GM21619 (cell line): ENCODE results near the gene FHIT.
"Not testable (repeated sequence)": the region's sequence is repeated elsewhere in the genome, so short reads cannot be mapped to it uniquely, and the experiment has no call there.

Experiments used
- ATAC-seq: cut with Tn5 transposase; IDR thresholded peaks from one replicate; pipeline ENCODE4 v1.9.1; 2021; ENCODE audit not compliant: unreplicated experiment

Gene FHIT

DNA sequence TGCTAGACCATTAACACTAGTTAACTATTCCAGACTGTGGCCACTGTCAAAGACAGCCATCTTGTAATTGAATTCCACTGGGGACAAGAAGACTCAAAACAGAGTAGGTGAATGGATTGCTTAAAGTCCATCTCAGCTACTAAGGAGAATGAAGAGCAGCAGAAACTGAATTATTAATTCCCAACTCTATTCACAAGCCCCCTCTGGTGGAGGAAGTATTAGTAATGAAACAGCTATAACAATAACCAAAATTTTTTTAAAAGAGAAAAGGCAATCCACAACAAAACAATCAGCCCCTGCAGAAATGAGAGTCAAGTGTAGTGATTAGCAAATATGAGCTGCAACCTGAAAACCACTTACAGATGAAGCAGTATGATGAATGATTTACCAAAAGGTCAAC is 302.8 kb downstream of the FHIT start:
- ATAC-seq, result no peak

DNA sequence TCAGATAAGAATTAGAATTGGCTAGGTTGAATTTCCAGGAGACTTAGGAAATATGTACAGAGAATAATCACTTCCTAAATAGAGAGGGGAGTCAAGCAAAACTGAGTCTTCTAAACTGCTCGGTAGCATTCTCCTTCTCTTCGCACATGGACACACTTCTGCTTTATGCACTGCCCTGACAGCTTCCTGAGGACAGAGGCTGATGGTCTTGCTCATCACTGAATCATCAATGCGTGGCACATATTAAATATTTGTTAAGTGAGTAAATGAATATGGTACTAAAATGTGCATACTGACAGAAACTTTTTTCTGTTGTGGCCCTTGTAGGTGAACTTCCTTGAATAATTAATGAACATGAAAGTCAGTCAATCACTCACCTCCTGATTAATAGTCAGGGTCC is 315.5 kb downstream of the FHIT start:
- ATAC-seq, result no peak

DNA sequence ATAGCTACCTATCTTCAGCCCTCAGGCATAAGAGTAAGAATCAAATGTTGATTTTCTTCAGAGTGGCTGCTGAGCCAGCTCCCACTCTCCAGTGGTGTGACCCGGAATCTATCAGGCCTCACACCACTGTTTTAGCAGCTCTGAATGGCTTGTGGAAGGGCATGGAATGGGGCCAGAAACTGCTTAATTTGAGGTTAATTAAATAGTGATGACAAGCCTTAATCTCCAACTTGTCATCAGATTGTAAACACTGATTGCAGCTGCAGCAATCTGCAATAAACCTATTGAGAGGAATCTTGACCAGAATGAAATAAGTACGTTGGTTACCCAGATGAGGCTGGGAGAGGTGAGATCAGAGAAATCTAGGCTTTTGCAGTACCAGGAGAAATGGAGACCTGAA is 317.4 kb downstream of the FHIT start:
- no peak for ATAC-seq

- no peak for ATAC-seq
These were observed 318.6 kb downstream of the FHIT start for GRCh38 chr3:60932643-60933042.

DNA sequence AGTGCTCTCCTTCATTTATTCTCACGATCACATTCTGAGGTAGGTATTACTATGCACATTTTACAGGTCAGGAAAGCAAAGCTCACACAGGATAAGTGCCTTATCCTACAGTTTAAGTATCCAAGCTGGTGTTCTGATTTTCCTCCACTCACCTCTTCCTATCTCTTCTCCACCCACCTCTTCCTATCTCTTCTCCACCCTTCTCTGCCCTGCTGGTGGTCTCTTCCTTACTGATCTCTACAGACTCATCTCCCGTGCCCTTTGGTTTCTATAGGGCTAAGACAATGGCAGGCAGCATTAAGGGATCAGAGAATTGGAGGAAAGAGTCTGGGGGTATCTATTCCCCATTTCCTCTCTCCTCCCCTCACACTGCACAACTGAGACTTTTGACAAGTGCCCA is 319.1 kb downstream of the FHIT start:
- no peak for ATAC-seq

DNA sequence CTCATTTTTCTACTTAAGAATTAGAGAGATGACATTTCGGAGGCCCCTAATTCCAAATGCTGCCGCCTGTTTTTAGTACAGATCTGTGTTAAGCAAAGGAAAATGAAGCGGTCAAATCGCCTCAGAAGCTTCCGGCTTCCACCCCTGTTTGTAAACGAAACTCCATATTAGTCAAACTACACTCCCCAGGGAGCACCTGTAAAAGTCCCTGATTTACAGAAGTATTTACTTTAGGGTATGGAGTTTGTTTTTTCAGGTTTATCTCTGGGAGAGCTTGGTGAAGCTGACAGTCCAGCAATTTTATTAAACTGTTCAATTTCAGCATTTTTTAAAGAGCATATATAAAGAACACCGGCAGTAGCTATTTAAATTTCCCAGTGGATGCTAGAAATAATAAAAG is 319.8 kb downstream of the FHIT start:
- no peak for ATAC-seq

GRCh38 chr3:60920519-60920918 is 330.7 kb downstream of the FHIT start:
- no peak for ATAC-seq

DNA sequence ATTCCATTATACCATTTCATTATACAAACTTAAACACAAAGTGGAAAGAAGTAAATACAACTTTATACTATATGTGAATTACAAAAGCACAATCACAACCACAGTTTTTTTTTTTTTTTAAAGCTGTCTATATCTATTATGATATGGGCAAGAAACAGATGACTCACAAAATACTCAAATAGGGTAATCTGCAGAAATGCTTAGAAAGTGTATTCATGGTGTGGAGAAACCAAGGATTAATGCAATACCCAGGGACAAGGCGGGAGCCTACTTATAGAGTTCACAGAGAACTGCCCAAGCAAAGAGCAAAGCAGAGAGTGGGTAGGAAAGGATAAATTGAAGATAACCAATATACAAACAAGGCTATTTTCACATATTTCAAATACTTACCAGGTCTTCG is 332.0 kb downstream of the FHIT start:
- no peak for ATAC-seq

GRCh38 chr3:60917141-60917540 is 334.1 kb downstream of the FHIT start:
- no peak for ATAC-seq

- no peak for ATAC-seq
These were observed 334.7 kb downstream of the FHIT start for GRCh38 chr3:60916546-60916945.

- ATAC-seq, result no peak
These were observed 337.8 kb downstream of the FHIT start for GRCh38 chr3:60913474-60913873.

GRCh38 chr3:60912876-60913275 is 338.4 kb downstream of the FHIT start:
- ATAC-seq, result peak; percentile 47

- no peak for ATAC-seq
These were observed 339.1 kb downstream of the FHIT start for GRCh38 chr3:60912142-60912541.

GRCh38 chr3:60909526-60909925 is 341.7 kb downstream of the FHIT start:
- ATAC-seq, result no peak

DNA sequence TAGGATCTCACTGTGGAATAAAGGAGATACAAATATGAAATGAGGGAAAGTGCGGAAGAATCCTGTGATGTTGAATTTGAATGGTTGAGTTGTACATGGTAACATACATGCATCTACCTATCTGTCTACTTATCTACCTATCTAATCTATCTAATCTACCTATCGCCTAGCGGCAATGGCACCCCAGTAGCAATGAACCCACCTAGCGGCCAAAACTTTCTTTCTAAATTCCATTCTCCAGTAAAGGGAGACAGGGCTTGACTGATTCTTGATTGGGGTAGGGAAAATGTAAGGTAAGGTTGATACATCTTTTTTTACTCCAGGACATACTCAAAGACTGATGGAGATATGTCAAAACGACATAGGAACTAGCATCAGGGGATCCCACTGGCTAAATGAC is 345.0 kb downstream of the FHIT start:
- ATAC-seq, result no peak

GRCh38 chr3:60898321-60898720 is 352.9 kb downstream of the FHIT start:
- no peak for ATAC-seq

- no peak for ATAC-seq
These were observed 357.3 kb downstream of the FHIT start for GRCh38 chr3:60893946-60894345.

DNA sequence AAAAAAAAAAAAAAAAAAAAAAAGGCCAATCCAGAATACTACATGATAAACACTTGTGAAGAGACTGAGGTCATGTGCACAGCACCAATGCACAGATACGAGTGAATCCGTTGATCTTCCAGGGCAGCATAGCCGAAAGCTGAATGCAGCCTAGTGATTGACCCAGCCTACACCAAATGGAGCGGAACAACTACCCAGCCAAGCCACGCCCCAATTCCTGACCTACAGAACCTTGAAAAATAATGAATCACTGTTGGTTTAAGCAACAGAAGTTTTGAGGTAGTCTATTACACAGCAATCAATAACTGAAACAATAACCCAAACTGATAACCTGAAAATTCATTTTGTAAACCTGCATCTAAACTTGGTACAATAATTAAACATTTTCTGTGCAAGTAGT is 361.0 kb downstream of the FHIT start:
- ATAC-seq, result no peak

DNA sequence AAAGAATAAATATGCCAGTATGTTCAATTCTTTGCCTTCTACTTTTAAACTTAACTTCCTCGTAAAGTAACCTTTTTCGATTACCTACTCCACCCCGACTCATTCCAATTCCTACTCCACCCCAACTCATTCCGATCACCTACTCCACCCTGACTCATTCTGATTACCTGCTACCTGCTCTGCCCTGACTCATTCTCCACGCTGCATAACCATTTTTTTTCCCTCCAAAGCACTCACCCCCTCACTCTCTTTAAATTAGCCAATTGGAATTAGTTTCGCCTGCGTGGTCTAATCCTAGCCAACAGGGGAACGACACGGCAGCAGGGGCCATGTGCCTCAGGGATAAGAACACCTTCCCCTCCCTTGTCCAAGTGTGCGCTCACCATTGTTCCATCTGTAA is 362.3 kb downstream of the FHIT start:
- not testable (repeated sequence) for ATAC-seq

- no peak for ATAC-seq
These were observed 363.7 kb downstream of the FHIT start for GRCh38 chr3:60887574-60887973.

DNA sequence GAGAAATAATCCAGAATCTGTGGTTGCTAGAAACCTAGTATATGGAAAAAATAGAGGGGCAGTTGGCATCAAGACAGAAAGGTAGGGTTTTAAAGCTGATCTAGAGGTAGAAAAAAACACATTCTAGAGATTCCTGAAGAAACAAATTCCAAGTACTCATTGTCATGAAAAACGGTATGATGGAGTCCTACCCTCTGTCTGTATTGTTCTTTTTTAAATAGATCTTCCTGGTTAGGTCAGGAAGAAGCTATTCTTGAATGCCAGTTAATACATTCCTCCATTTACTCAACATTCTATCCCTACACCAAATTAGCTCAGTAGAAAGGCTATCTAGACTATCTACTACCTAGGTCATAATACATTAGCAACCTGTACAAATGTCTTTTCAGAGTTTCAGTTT is 364.7 kb downstream of the FHIT start:
- no peak for ATAC-seq

GRCh38 chr3:60884005-60884404 is 367.2 kb downstream of the FHIT start:
- no peak for ATAC-seq

- ATAC-seq, result no peak
These were observed 374.1 kb downstream of the FHIT start for GRCh38 chr3:60877188-60877587.

- ATAC-seq, result no peak
These were observed 380.9 kb downstream of the FHIT start for GRCh38 chr3:60870396-60870795.
